Measurements from ENCODE around the gene ZNF786.

The ZNF786 gene, protein sequence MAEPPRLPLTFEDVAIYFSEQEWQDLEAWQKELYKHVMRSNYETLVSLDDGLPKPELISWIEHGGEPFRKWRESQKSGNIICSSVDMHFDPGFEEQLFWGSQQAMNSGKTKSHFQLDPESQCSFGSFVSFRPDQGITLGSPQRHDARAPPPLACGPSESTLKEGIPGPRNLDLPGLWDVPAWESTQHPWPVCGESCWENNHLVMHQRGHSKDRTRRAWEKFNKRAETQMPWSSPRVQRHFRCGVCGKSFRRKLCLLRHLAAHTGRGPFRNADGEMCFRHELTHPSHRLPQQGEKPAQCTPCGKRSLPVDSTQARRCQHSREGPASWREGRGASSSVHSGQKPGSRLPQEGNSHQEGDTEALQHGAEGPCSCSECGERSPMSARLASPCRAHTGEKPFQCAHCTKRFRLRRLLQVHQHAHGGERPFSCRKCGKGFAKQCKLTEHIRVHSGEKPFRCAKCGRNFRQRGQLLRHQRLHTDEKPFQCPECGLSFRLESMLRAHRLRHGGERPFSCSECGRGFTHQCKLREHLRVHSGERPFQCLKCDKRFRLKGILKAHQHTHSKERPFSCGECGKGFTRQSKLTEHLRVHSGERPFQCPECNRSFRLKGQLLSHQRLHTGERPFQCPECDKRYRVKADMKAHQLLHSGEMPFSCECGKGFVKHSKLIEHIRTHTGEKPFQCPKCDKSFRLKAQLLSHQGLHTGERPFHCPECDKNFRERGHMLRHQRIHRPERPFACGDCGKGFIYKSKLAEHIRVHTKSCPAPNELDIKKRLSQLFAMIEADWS

DNA sequence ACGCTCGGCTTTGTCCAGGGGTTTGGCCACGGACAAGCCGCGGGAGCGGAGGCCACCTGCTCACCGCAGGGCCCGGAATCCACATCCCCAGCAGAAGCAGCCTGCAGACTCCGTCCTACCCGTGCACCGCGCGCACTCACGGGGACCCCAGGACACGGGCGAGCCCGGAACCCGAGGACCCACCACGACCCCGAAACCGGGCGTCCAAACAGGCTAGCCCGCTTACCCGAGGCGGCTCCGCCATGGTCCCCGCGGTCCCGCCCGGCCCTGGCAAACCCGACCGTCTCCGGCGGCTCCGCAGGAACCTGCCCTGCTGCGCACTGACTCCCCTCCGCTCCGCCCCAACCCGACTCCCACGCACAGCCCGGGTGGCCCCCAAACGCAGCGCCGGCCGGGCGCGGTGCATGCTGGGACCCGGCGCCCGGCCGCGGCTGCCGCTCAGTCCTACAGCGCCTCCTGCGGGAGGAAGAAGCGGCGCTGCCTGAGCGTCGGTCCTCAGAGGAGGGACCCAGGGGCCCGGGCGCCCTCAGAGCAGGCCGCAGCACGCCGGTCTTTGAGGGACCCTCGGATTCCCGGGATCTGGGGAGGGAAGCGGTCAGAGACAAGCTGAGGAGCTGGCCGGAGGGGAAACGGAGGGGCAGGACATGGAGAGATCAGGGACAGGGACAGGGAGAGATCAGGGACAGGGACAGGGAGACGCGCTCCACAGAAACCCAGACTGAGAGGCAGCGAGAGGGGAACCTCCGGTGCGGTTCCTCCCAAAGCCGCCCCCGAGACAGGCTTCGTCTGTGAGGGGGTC, at the start of gene ZNF786:
Gene ZNF786 (minus strand): TSS at position 322 of the 799 bp plus-strand sequence. CDS start 78 bp downstream, at position 244.
- peak; percentile 72 for DNase-seq (ENCODE audit: extremely low read depth, low read depth)
- peak; percentile 59 for TF ChIP-seq CTCF (IDR thresholded peaks at IDR 0.05; ENCODE audit: low read depth, low read length)

DNA sequence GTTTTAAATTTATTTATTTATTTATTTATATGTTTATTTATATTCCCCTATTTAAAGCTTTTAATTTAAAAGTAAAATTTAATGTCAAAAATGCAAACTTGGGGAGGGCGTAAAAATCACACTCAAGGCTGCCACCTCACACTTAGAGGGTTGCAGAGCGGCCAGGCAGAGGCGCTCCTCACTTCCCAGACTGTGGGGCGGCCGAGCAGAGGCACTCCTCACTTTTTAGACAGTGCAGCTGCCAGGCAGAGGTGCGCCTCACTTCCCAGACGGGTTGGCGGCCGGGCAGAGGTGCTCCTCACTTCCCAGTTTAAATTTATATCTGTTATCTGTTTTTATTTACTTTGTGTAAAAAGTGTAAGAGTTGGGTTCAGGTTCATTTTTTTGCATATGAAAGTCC, 45.6 kb upstream of the ZNF786 start:
- TF ChIP-seq CTCF (IDR thresholded peaks at IDR 0.05; ENCODE audit: low read depth, low read length) = no peak
- no peak for DNase-seq (ENCODE audit: extremely low read depth, low read depth)

DNA sequence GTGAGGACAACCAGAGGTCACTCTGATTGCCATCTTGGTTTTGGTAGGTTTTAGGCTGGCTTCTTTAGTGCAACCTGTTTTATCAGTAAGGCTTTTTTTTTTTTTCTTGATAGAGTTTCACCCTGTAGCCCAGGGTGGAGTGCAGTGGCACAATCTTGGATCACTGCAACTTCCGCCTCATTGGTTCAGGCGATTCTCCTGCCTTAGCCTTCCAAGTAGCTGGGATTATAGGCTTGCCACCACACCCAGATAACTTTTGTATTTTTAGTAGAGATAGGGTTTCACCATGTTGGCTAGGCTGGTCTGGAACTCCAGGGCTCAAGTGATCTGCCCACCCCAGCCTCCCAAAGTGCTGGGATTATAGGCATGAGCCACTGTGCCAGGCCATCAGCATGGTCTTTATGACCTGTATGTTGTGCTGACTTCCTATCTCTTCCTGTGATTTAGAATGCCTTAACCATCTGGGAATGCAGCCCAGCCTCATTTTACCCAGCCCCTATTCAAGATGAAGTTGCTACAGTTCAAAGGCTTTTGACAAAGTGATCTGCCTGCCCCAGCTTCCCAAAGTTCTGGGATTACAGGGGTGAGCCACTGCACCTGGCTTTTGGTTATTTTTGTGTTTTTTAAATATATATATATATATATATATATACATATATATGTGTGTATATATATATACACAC, 42.7 kb upstream of the ZNF786 start:
- no peak for DNase-seq (ENCODE audit: extremely low read depth, low read depth)
- TF ChIP-seq CTCF (IDR thresholded peaks at IDR 0.05; ENCODE audit: low read depth, low read length) = no peak

- DNase-seq (ENCODE audit: extremely low read depth, low read depth) = no peak
- TF ChIP-seq CTCF (IDR thresholded peaks at IDR 0.05; ENCODE audit: low read depth, low read length) = no peak
These were observed 40.2 kb upstream of the ZNF786 start for GRCh38 chr7:149130572-149131198.

- no peak for DNase-seq (ENCODE audit: extremely low read depth, low read depth)
- TF ChIP-seq CTCF (IDR thresholded peaks at IDR 0.05; ENCODE audit: low read depth, low read length) = no peak
These were observed 36.2 kb upstream of the ZNF786 start for GRCh38 chr7:149126662-149127266.

Data from AG09319 (cell line).